Lower leg skin (tissue), 4 donors: Measurements from ENCODE around the gene NFIA. TPM values are rescaled to one million over a fixed set of nuclear protein-coding genes. Genes with fewer than 3 reads are reported as not detected.

Experiments
- DNase-seq, 2 donors: peaks; one replicate each; pipeline ENCODE4 v3.0.0-alpha.2; 2019; ENCODE audit warnings: low spot score in 2 of 2
- H3K4me3 ChIP-seq: fragments of 200-600 bp; sonication (generic); 2 replicates; pipeline ENCODE4 v1.5.1; 2017; ENCODE audit warnings: mild to moderate bottlenecking, low read depth; ENCODE audit not compliant: poor library complexity, severe bottlenecking
- CTCF ChIP-seq, 3 donors: fragments of 450-650 bp; IDR thresholded peaks; one replicate each; pipeline ENCODE4 v1.5.1; 2016; ENCODE audit warnings: antibody characterized with exemption in 3 of 3, mild to moderate bottlenecking in 3 of 3, moderate library complexity in 2 of 3
- POLR2A ChIP-seq, 2 donors: fragments of 450-650 bp; IDR thresholded peaks; one replicate each; pipeline ENCODE4 v1.6.1; 2016 to 2017; ENCODE audit warnings: antibody characterized with exemption in 2 of 2, mild to moderate bottlenecking in 1 of 2, moderate library complexity in 1 of 2
- WGBS, 2 donors: methylation state at CpG; one replicate each; pipeline ENCODE4 v1.1.5; 2018; 5-methylcytosine and 5-hydroxymethylcytosine counted together
- intact Hi-C: fragments of 100-400 bp; cut with DNase I; formaldehyde crosslinking; loops from one replicate; pipeline ENCODE4 v1.15.0; 2023; ENCODE audit warnings: low total_unique reads
- total RNA-seq, 4 donors: library from RNA; depleted of rRNA; stranded (reverse); fragments of >200 nt; gene quantifications; one replicate each; pipeline ENCODE4 v1.1.0, GENCODE V29; 2016

Gene NFIA
- total RNA-seq, 4 donors from 2014 or later, result 26.0 to 32.5 (median 30.3) TPM

GRCh38 chr1:61052395-61053225 lies 29.8 kb upstream of the NFIA start:
- WGBS, 2 donors, result 80 to 83% methylated on average over 10 of the region's 10 CpGs

GRCh38 chr1:61053226-61053711 lies 29.1 kb upstream of the NFIA start:
- intact Hi-C loops, result loop anchor here (10.0 kb wide), 1 partner anchor 282 kb away; no protein-coding TSS in a partner anchor
- WGBS, 2 donors, result 50 to 53% methylated on average over 10 of the region's 10 CpGs
- TF ChIP-seq POLR2A (IDR thresholded peaks at IDR 0.05) (no peak), CTCF (IDR thresholded peaks at IDR 0.05) (no peak)
- no peak for DNase-seq
- H3K4me3 ChIP-seq, result peak overlapping the region; percentile 16

More at GRCh38 chr1:61052395-61053225, 29.8 kb upstream of the NFIA start:
- H3K4me3 ChIP-seq, result no peak overlapping the region
- intact Hi-C loops, result loop anchor here (10.0 kb wide), 1 partner anchor 282 kb away; no protein-coding TSS in a partner anchor
- DNase-seq, result no peak
- TF ChIP-seq POLR2A (IDR thresholded peaks at IDR 0.05) (no peak), CTCF (IDR thresholded peaks at IDR 0.05) (no peak)

- peak overlapping the region; percentile 16 for H3K4me3 ChIP-seq
- 9 to 19% methylated on average over 30 to 53 of the region's 54 CpGs for WGBS, 2 donors
- TF ChIP-seq CTCF (IDR thresholded peaks at IDR 0.05) (no peak), POLR2A (IDR thresholded peaks at IDR 0.05) (no peak)
- DNase-seq, result peak in 1 of 2 donors; percentile 89
- intact Hi-C loops, result loop anchor here (10.0 kb wide), 1 partner anchor 281 kb away; no protein-coding TSS in a partner anchor
Observed at GRCh38 chr1:61053712-61054600, 28.4 kb upstream of the NFIA start.

- no peak overlapping the region for H3K4me3 ChIP-seq
- 88 to 93% methylated on average over 13 of the region's 13 CpGs for WGBS, 2 donors
- DNase-seq, result no peak
- TF ChIP-seq POLR2A (IDR thresholded peaks at IDR 0.05) (no peak), CTCF (IDR thresholded peaks at IDR 0.05) (no peak)
- intact Hi-C loops, result loop anchor here (10.0 kb wide), 1 partner anchor 280 kb away; no protein-coding TSS in a partner anchor
Observed at GRCh38 chr1:61054601-61054993, 27.8 kb upstream of the NFIA start.

GRCh38 chr1:61055110-61055614 lies 27.2 kb upstream of the NFIA start:
- TF ChIP-seq POLR2A (IDR thresholded peaks at IDR 0.05), result no peak
- TF ChIP-seq CTCF (IDR thresholded peaks at IDR 0.05), result no peak
- DNase-seq, result no peak
- no peak overlapping the region for H3K4me3 ChIP-seq
- intact Hi-C loops, result loop anchor here (10.0 kb wide), 1 partner anchor 280 kb away; no protein-coding TSS in a partner anchor
